ENCODE measurements around the gene C19orf25. TPM values are rescaled to one million over a fixed set of nuclear protein-coding genes. Genes with fewer than 3 reads are reported as not detected.

Gene C19orf25
- total and polyA plus RNA-seq, 4 donors, result 24.1 to 42.6 (median 34.5) TPM

DNA sequence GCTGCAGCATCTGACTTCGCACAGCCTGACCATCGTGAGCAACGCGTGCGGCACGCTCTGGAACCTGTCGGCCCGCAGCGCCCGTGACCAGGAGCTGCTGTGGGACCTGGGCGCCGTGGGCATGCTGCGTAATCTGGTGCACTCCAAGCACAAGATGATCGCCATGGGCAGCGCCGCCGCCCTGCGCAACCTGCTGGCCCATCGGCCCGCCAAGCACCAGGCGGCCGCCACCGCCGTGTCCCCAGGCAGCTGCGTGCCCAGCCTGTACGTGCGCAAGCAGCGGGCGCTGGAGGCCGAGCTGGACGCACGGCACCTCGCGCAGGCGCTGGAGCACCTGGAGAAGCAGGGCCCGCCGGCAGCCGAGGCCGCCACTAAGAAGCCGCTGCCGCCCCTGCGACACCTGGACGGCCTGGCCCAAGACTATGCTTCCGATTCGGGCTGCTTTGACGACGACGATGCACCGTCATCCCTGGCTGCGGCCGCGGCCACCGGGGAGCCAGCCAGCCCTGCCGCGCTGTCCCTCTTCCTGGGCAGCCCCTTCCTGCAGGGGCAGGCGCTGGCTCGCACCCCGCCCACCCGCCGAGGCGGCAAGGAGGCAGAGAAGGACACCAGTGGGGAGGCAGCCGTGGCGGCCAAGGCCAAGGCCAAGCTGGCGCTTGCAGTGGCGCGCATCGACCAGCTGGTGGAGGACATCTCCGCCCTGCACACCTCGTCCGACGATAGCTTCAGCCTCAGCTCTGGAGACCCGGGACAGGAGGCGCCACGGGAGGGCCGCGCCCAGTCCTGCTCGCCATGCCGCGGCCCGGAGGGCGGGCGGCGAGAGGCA is 13.6 kb downstream of the C19orf25 start:
- DNase-seq, result peak in 1 of 3 donors; percentile 55
- Histone ChIP-seq H3K27me3 (ENCODE audit: control insufficient read depth in 3 of 3, insufficient read depth in 3 of 3, low read length in 2 of 3) (peaks cover 13 to 20% (median 16%) of the 10 kb centered on the region in 3 donors), H3K27ac (ENCODE audit: low read depth in 1 of 2, low read length in 1 of 2) (no peak overlapping the region)

DNA sequence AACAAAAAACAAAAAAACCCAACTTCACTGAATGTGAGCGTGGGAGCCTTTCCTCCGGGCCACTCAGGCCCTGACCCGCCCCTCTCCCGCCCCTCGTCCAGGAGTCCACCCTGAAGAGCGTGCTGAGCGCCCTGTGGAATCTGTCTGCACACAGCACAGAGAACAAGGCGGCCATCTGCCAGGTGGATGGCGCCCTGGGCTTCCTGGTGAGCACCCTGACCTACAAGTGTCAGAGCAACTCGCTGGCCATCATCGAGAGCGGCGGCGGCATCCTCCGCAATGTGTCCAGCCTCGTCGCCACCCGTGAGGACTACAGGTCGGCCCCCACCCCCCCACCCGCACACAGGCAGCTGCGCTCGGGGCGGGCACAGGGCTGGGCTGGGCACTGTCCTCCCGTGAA is 17.2 kb downstream of the C19orf25 start:
- H3K9ac ChIP-seq (ENCODE audit: insufficient read depth in 1 of 2, low read length in 2 of 2), result no peak overlapping the region
- no peak for DNase-seq
- no peak for ATAC-seq (ENCODE audit: insufficient read depth, low FRiP score)
- H3K27me3 ChIP-seq (ENCODE audit: control insufficient read depth in 3 of 3, insufficient read depth in 3 of 3, low read length in 2 of 3), result peaks cover 13 to 26% (median 14%) of the 10 kb centered on the region in 3 donors
- WGBS, 2 donors, result 94% methylated on average over 24 of the region's 24 CpGs
- H3K4me1 ChIP-seq (ENCODE audit: control insufficient read depth in 5 of 5, insufficient read depth in 5 of 5, low read length in 5 of 5), result peaks cover 0 to 19% (median 0%) of the 10 kb centered on the region in 5 donors
- peaks cover 0 to 6% (median 0%) of the 10 kb centered on the region in 4 donors for H3K9me3 ChIP-seq (ENCODE audit: control insufficient read depth in 4 of 4, insufficient read depth in 3 of 4, low read length in 3 of 4)
- peaks cover 0 to 4% (median 0%) of the 10 kb centered on the region in 4 donors for H3K36me3 ChIP-seq (ENCODE audit: control insufficient read depth in 4 of 4, insufficient read depth in 4 of 4, low read length in 4 of 4)
- no peak overlapping the region for H3K27ac ChIP-seq (ENCODE audit: low read depth in 1 of 2, low read length in 1 of 2)
- H3K4me3 ChIP-seq, result no peak overlapping the region
- TF ChIP-seq CTCF (IDR thresholded peaks at IDR 0.05; ENCODE audit: control extremely low read depth, extremely low read depth), result no peak

More for the DNA sequence above, 13.6 kb downstream of the C19orf25 start:
- 31 to 41% methylated on average over 82 to 83 of the region's 83 CpGs for WGBS, 2 donors
- peaks cover 0 to 4% (median 0%) of the 10 kb centered on the region in 4 donors for H3K36me3 ChIP-seq (ENCODE audit: control insufficient read depth in 4 of 4, insufficient read depth in 4 of 4, low read length in 4 of 4)
- H3K9ac ChIP-seq (ENCODE audit: insufficient read depth in 1 of 2, low read length in 2 of 2), result no peak overlapping the region
- no peak for ATAC-seq (ENCODE audit: insufficient read depth, low FRiP score)
- H3K4me1 ChIP-seq (ENCODE audit: control insufficient read depth in 5 of 5, insufficient read depth in 5 of 5, low read length in 5 of 5), result peaks cover 0 to 43% (median 3%) of the 10 kb centered on the region in 5 donors
- peaks cover 0 to 12% (median 0%) of the 10 kb centered on the region in 4 donors for H3K9me3 ChIP-seq (ENCODE audit: control insufficient read depth in 4 of 4, insufficient read depth in 3 of 4, low read length in 3 of 4)
- H3K4me3 ChIP-seq, result no peak overlapping the region
- peak; percentile 4 for TF ChIP-seq CTCF (IDR thresholded peaks at IDR 0.05; ENCODE audit: control extremely low read depth, extremely low read depth)

DNA sequence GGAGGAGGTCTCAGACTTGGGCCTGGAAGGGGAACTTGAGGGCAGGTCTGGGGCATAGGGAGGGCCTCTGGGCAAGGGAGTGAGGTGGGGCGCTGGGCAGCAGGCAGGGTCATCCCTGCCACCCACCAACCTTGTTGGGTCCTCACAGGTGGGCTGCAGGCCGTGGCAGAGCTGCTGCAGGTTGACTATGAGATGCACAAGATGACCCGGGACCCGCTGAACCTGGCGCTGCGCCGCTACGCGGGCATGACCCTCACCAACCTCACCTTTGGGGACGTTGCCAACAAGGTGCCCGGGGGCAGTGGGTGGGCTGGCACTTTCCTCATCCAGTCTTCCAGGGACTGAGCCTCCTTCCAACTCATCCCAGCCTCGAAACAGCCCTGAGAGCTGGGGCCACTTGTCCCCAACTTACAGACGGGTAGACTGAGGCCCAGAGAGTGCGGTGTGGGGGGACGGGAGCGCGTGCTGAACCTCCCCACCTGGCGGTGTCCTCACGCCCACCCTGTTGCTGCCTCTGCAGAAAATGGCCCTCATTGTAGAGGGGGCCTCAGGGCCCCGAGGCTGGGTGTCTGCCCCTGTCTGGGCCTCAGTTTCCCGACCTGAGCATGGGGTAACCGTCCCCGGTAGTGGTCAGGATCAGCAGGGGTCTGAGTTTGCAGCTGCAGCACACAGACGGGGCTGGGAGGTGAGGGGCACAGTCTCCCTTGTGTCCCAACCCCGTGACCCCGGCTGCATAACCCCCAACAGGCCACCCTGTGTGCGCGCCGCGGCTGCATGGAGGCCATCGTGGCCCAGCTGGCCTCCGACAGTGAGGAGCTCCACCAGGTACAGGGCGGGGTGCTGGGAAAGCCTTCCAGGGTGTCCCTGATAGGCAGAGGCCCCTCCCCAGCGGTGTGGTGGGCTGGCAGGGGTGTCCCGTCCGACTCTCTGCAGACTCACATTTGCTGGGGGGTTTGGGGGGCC is 18.7 kb downstream of the C19orf25 start:
- H3K27me3 ChIP-seq (ENCODE audit: control insufficient read depth in 3 of 3, insufficient read depth in 3 of 3, low read length in 2 of 3), result peaks cover 9 to 39% (median 15%) of the 10 kb centered on the region in 3 donors
- no peak overlapping the region for H3K9ac ChIP-seq (ENCODE audit: insufficient read depth in 1 of 2, low read length in 2 of 2)

More for the DNA sequence above, 18.7 kb downstream of the C19orf25 start:
- no peak for TF ChIP-seq CTCF (IDR thresholded peaks at IDR 0.05; ENCODE audit: control extremely low read depth, extremely low read depth)
- Histone ChIP-seq H3K36me3 (ENCODE audit: control insufficient read depth in 4 of 4, insufficient read depth in 4 of 4, low read length in 4 of 4) (peaks cover 0 to 4% (median 0%) of the 10 kb centered on the region in 4 donors), H3K4me1 (ENCODE audit: control insufficient read depth in 5 of 5, insufficient read depth in 5 of 5, low read length in 5 of 5) (peaks cover 0 to 7% (median 0%) of the 10 kb centered on the region in 5 donors), H3K9me3 (ENCODE audit: control insufficient read depth in 4 of 4, insufficient read depth in 3 of 4, low read length in 3 of 4) (peaks cover 0 to 3% (median 0%) of the 10 kb centered on the region in 4 donors), H3K4me3 (no peak overlapping the region), H3K27ac (ENCODE audit: low read depth in 1 of 2, low read length in 1 of 2) (no peak overlapping the region)
- ATAC-seq (ENCODE audit: insufficient read depth, low FRiP score), result no peak
- DNase-seq, result no peak
- WGBS, 2 donors, result 93 to 94% methylated on average over 36 of the region's 36 CpGs

Measured in lung (tissue), 12 donors.